K562 (cell line): Measurements from ENCODE around the gene ZBTB22. TPM values are rescaled to one million over a fixed set of nuclear protein-coding genes. Genes with fewer than 3 reads are reported as not detected.

Source experiments
- ATAC-seq: fragments of 200-7000 bp; cut with Tn5 transposase; 3 replicates; pipeline ENCODE4 v1.9.1; 2020; ENCODE audit warnings: moderate library complexity
- BruUV-seq: library from RNA; stranded (reverse); fragments of 400-500 nt; replicated peaks from 2 replicates; lab custom pipeline; 2021; lab: Mats Ljungman, UMichigan
- CTCF ChIA-PET: fragments of 300-600 bp; formaldehyde crosslinking; extraction: SDS; loops from one replicate; lab custom pipeline; 2021; ENCODE audit warnings: low intra/inter-chr PET ratio; lab: Yijun Ruan, JAX
- POLR2A ChIA-PET: fragments of 300-600, 350-650 bp; sonication (Branson Sonifier 250); formaldehyde crosslinking; extraction: SDS; loops from one replicate; lab custom pipeline; 2021; ENCODE audit warnings: antibody characterized with exemption, inconsistent platforms; lab: Yijun Ruan, JAX
- DNase-seq, 4 experiments: peaks; one replicate each; pipeline versions ENCODE4 v3.0.0 to v3.0.0-alpha.2; 2011 to 2018; ENCODE audit warnings: low spot score in 3 of 4, mixed read lengths in 3 of 4; ENCODE audit errors: extremely low read depth in 1 of 4
- FAIRE-seq: peaks from 2 replicates; lab custom pipeline; 2011; peaks lifted over from hg19 to GRCh38; lab: Jason Lieb, UNC
- H2AFZ ChIP-seq: 2 replicates; pipeline ENCODE4 v1.6.0; 2011; ENCODE audit warnings: low read depth, low read length, control low read depth, inconsistent platforms
- H3K27ac ChIP-seq: fragments of 200-600 bp; 3 replicates; pipeline ENCODE4 v1.8.0; 2011; ENCODE audit warnings: low read depth, mild to moderate bottlenecking, control low read depth, inconsistent platforms, low read length, moderate library complexity, mixed read lengths; ENCODE audit errors: extremely low read depth
- H3K27me3 ChIP-seq, 2 experiments: fragments of 300-600 bp in 1 of 2; 2 replicates in 1 of 2; 3 replicates in 1 of 2; pipeline versions ENCODE4 v1.6.0 to v1.8.0; 2011; ENCODE audit warnings: inconsistent platforms in 2 of 2, low read length in 2 of 2, mild to moderate bottlenecking in 1 of 2, mixed read lengths in 1 of 2, moderate library complexity in 1 of 2; ENCODE audit not compliant: control insufficient read depth in 2 of 2, insufficient read depth in 2 of 2
- H3K36me3 ChIP-seq: fragments of 300-600 bp; 3 replicates; pipeline ENCODE4 v1.8.0; 2011; ENCODE audit warnings: mild to moderate bottlenecking, low read length, inconsistent platforms; ENCODE audit not compliant: control insufficient read depth, insufficient read depth
- H3K4me1 ChIP-seq, 2 experiments: fragments of 200-600 bp in 1 of 2; replicated peaks in 1 of 2; 2 replicates in 1 of 2; 3 replicates in 1 of 2; pipeline versions ENCODE4 v1.5.1 to v1.8.0; 2011; ENCODE audit warnings: inconsistent platforms in 2 of 2, low read length in 2 of 2, mild to moderate bottlenecking in 1 of 2, mixed read lengths in 1 of 2, moderate library complexity in 1 of 2; ENCODE audit not compliant: control insufficient read depth in 2 of 2, insufficient read depth in 2 of 2
- H3K4me2 ChIP-seq: 2 replicates; pipeline ENCODE4 v1.6.1; 2011; ENCODE audit warnings: low read length, control low read depth, inconsistent platforms, mixed read lengths; ENCODE audit not compliant: insufficient read depth
- H3K4me3 ChIP-seq: fragments of 200-600 bp; sonication (generic), shearing (Covaris generic); 2 replicates; pipeline ENCODE4 v1.5.1; 2016; ENCODE audit warnings: control low read depth, inconsistent platforms
- H3K79me2 ChIP-seq: fragments of 200-600 bp; 3 replicates; pipeline ENCODE4 v1.8.0; 2011; ENCODE audit warnings: low read length, inconsistent platforms; ENCODE audit not compliant: control insufficient read depth, insufficient read depth
- H3K9ac ChIP-seq, 2 experiments: 2 replicates each; pipeline versions ENCODE4 v1.6.0 to v1.6.1; 2011; ENCODE audit warnings: low read depth in 2 of 2, low read length in 2 of 2, control low read depth in 1 of 2, inconsistent platforms in 1 of 2, mild to moderate bottlenecking in 1 of 2, mixed read lengths in 1 of 2; ENCODE audit not compliant: insufficient read depth in 1 of 2
- H3K9me1 ChIP-seq: one replicate; pipeline ENCODE4 v1.6.0; 2011; ENCODE audit warnings: inconsistent platforms, mild to moderate bottlenecking, low read length, moderate library complexity; ENCODE audit not compliant: control insufficient read depth, insufficient read depth
- H3K9me3 ChIP-seq: replicated peaks from 2 replicates; pipeline ENCODE4 v1.5.1; 2011; ENCODE audit warnings: low read depth, low read length, inconsistent platforms; ENCODE audit not compliant: control insufficient read depth, insufficient read depth
- H4K20me1 ChIP-seq: replicated peaks from 2 replicates; pipeline ENCODE4 v1.6.1; 2011; ENCODE audit warnings: low read length, inconsistent platforms, mixed read lengths; ENCODE audit not compliant: control insufficient read depth, insufficient read depth
- CBX5 ChIP-seq: IDR thresholded peaks from 2 replicates; pipeline ENCODE4 v1.6.1; 2014; ENCODE audit warnings: low read depth, borderline replicate concordance
- EZH2 ChIP-seq: IDR thresholded peaks from 2 replicates; pipeline ENCODE4 v1.6.1; 2012; ENCODE audit warnings: low read depth, mild to moderate bottlenecking, inconsistent platforms, low read length, borderline replicate concordance
- ILF3 ChIP-seq: fragments of 450-650 bp; IDR thresholded peaks from 2 replicates; pipeline ENCODE4 v1.6.1; 2018; ENCODE audit warnings: antibody characterized with exemption, mild to moderate bottlenecking, moderate library complexity, borderline replicate concordance
- KLF1 ChIP-seq: fragments of 450-650 bp; IDR thresholded peaks from 2 replicates; pipeline ENCODE4 v1.6.1; 2016; ENCODE audit warnings: missing genetic modification characterization, missing compliant biosample characterization
- NR3C1 ChIP-seq: sonication (generic); formaldehyde crosslinking; IDR thresholded peaks from 2 replicates; pipeline ENCODE4 v1.8.1; 2022; ENCODE audit warnings: missing genetic modification reagents
- PCBP1 ChIP-seq: fragments of 200-400 bp; formaldehyde crosslinking; IDR thresholded peaks from 2 replicates; pipeline ENCODE4 v1.6.1; 2018; ENCODE audit warnings: mild to moderate bottlenecking, low read depth, low read length; ENCODE audit not compliant: poor library complexity, severe bottlenecking
- PHF20 ChIP-seq: fragments of 450-650 bp; IDR thresholded peaks from 2 replicates; pipeline ENCODE4 v1.6.1; 2018; ENCODE audit not compliant: partially characterized antibody
- ZBED1 ChIP-seq: IDR thresholded peaks from 2 replicates; pipeline ENCODE4 v1.6.1; 2014
- ZBTB1 ChIP-seq: sonication (generic); formaldehyde crosslinking; IDR thresholded peaks from 2 replicates; pipeline ENCODE4 v1.8.1; 2023; ENCODE audit warnings: missing genetic modification reagents, low read depth, mild to moderate bottlenecking, borderline replicate concordance
- ZNF311 ChIP-seq: fragments of 250-450 bp; sonication (Bioruptor Pico); IDR thresholded peaks from 2 replicates; pipeline ENCODE4 v1.4.0; 2020; ENCODE audit warnings: mild to moderate bottlenecking, moderate library complexity
- ZNF431 ChIP-seq: sonication (generic); formaldehyde crosslinking; IDR thresholded peaks from 2 replicates; pipeline ENCODE4 v1.8.0; 2022; ENCODE audit warnings: mild to moderate bottlenecking, missing genetic modification reagents
- ZNF77 ChIP-seq: fragments of 250-450 bp; sonication (Bioruptor Pico); IDR thresholded peaks from 2 replicates; pipeline ENCODE4 v1.5.0; 2020
- WGBS: fragments of 100-300 bp; shearing (Covaris generic); methylation state at CpG from one replicate; pipeline ENCODE4 v1.1.6; 2016; ENCODE audit warnings: low coverage, mixed read lengths; ENCODE audit not compliant: insufficient coverage; ENCODE audit errors: missing lambda C conversion rate; 5-methylcytosine and 5-hydroxymethylcytosine counted together
- in situ Hi-C: fragments of 300-500 bp; cut with MboI; formaldehyde crosslinking; loops from 4 replicates; pipeline ENCODE4 v1.15.0; 2018; ENCODE audit warnings: inconsistent platforms, mixed read lengths
- intact Hi-C: fragments of 100-400 bp; cut with micrococcal nuclease; formaldehyde crosslinking; loops from 2 replicates; pipeline ENCODE4 v1.14.2; 2022
- polyA plus RNA-seq, 8 experiments: library from polyadenylated mRNA; depleted of rRNA in 4 of 8; stranded (reverse) in 5 of 8; unstranded in 3 of 8; fragments of >200 nt; fragmentation: Nextera tagmentation in 2 of 8; fragmentation: Illumina TruSeq in 1 of 8; extraction: Ambion mirVana in 2 of 8; extraction: Trizol in 1 of 8; gene quantifications; 2 replicates each; pipeline versions ENCODE4 v1.2.1 to v1.2.3, GENCODE V29; 2011 to 2014; ENCODE audit warnings: inconsistent platforms in 1 of 8, missing spikeins in 1 of 8
- total RNA-seq, 7 experiments: library from RNA; depleted of rRNA in 6 of 7; stranded (reverse); fragments of >200 nt in 6 of 7; fragmentation: Illumina TruSeq in 2 of 7; extraction: Trizol in 2 of 7; gene quantifications; 2 replicates each; pipeline versions ENCODE4 v1.2.1 to v1.2.3, GENCODE V29; 2011 to 2021; ENCODE audit warnings: low replicate concordance in 1 of 7
- TF ChIP-seq, protein P1 (sequence below): fragments of 250-450 bp; sonication (Bioruptor Pico); IDR thresholded peaks from 2 replicates; pipeline ENCODE4 v1.5.0; 2021
- TF ChIP-seq, protein P2 (sequence below): fragments of 450-650 bp; formaldehyde crosslinking; IDR thresholded peaks from 2 replicates; pipeline ENCODE4 v1.4.0; 2022; ENCODE audit warnings: mild to moderate bottlenecking, moderate library complexity
- TF ChIP-seq, protein P3 (sequence below): fragments of 450-650 bp; formaldehyde crosslinking; IDR thresholded peaks from 2 replicates; pipeline ENCODE4 v1.4.0; 2020; ENCODE audit warnings: mild to moderate bottlenecking, mixed read lengths
- TF ChIP-seq, protein P4 (sequence below): fragments of 250-450 bp; sonication (Bioruptor Pico); IDR thresholded peaks from 2 replicates; pipeline ENCODE4 v1.6.1; 2021; ENCODE audit warnings: mild to moderate bottlenecking
- TF ChIP-seq, protein P5 (sequence below): fragments of 250-450 bp; sonication (Bioruptor Pico); IDR thresholded peaks from 2 replicates; pipeline ENCODE4 v1.8.0; 2022; ENCODE audit warnings: inconsistent platforms
- TF ChIP-seq, protein P6 (sequence below): sonication (generic); formaldehyde crosslinking; IDR thresholded peaks from 2 replicates; pipeline ENCODE4 v1.8.0; 2022; ENCODE audit warnings: missing genetic modification reagents, mild to moderate bottlenecking, borderline replicate concordance

ZBTB22 gene
- total and polyA plus RNA-seq, 9 of the 15 experiments (the other 6 are each of a cell fraction or from before 2014, with no cell fraction given): 0.21 to 11.9 (median 7.1) TPM

DNA sequence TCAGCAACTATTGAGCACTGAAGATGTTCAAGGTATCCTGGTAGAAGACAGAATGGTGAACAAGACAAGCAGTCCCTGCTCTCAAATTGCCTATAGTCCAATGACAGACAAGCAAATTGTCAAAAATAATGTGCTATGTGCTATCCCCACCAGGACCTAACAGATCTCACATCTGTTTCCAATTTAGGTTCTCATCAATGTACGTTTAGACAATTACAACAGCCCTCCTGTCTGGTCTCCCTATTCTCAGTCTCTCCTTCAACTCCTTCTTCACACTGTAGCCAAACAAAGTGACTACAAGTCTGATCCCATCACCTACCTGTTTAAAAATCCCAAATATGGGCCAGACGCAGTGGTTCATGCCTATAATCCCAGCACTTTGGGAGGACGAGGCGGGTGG lies 11.2 kb downstream of the ZBTB22 start:
- no peak overlapping the region for H2AFZ ChIP-seq
- POLR2A ChIA-PET: interaction anchor here (1.1 kb wide), 1 partner anchor 9 kb away, joined by 3 read pairs; no protein-coding TSS in a partner anchor
- TF ChIP-seq, protein P1, sequence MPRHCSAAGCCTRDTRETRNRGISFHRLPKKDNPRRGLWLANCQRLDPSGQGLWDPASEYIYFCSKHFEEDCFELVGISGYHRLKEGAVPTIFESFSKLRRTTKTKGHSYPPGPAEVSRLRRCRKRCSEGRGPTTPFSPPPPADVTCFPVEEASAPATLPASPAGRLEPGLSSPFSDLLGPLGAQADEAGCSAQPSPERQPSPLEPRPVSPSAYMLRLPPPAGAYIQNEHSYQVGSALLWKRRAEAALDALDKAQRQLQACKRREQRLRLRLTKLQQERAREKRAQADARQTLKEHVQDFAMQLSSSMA (CRISPR knock-in tag): no peak
- TF ChIP-seq ZBTB1 (CRISPR knock-in tag): no peak
- no peak for TF ChIP-seq ILF3
- TF ChIP-seq PCBP1: no peak
- TF ChIP-seq ZNF77 (CRISPR knock-in tag): no peak
- TF ChIP-seq, protein P2, sequence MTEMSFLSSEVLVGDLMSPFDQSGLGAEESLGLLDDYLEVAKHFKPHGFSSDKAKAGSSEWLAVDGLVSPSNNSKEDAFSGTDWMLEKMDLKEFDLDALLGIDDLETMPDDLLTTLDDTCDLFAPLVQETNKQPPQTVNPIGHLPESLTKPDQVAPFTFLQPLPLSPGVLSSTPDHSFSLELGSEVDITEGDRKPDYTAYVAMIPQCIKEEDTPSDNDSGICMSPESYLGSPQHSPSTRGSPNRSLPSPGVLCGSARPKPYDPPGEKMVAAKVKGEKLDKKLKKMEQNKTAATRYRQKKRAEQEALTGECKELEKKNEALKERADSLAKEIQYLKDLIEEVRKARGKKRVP (CRISPR knock-in tag): no peak
- TF ChIP-seq, protein P3, sequence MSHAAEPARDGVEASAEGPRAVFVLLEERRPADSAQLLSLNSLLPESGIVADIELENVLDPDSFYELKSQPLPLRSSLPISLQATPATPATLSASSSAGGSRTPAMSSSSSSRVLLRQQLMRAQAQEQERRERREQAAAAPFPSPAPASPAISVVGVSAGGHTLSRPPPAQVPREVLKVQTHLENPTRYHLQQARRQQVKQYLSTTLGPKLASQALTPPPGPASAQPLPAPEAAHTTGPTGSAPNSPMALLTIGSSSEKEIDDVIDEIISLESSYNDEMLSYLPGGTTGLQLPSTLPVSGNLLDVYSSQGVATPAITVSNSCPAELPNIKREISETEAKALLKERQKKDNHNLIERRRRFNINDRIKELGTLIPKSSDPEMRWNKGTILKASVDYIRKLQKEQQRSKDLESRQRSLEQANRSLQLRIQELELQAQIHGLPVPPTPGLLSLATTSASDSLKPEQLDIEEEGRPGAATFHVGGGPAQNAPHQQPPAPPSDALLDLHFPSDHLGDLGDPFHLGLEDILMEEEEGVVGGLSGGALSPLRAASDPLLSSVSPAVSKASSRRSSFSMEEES (CRISPR knock-in tag): no peak
- TF ChIP-seq ZNF311 (CRISPR knock-in tag): no peak
- TF ChIP-seq, protein P4, sequence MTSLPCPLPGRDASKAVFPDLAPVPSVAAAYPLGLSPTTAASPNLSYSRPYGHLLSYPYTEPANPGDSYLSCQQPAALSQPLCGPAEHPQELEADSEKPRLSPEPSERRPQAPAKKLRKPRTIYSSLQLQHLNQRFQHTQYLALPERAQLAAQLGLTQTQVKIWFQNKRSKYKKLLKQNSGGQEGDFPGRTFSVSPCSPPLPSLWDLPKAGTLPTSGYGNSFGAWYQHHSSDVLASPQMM (CRISPR knock-in tag): no peak
- TF ChIP-seq, protein P5, sequence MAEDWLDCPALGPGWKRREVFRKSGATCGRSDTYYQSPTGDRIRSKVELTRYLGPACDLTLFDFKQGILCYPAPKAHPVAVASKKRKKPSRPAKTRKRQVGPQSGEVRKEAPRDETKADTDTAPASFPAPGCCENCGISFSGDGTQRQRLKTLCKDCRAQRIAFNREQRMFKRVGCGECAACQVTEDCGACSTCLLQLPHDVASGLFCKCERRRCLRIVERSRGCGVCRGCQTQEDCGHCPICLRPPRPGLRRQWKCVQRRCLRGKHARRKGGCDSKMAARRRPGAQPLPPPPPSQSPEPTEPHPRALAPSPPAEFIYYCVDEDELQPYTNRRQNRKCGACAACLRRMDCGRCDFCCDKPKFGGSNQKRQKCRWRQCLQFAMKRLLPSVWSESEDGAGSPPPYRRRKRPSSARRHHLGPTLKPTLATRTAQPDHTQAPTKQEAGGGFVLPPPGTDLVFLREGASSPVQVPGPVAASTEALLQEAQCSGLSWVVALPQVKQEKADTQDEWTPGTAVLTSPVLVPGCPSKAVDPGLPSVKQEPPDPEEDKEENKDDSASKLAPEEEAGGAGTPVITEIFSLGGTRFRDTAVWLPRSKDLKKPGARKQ: no peak
- TF ChIP-seq NR3C1 (CRISPR knock-in tag): no peak
- TF ChIP-seq ZNF431 (CRISPR knock-in tag): no peak
- no peak for TF ChIP-seq PHF20
- no peak for TF ChIP-seq ZBED1
- TF ChIP-seq CBX5: no peak
- no peak for TF ChIP-seq KLF1
- TF ChIP-seq, protein P6, sequence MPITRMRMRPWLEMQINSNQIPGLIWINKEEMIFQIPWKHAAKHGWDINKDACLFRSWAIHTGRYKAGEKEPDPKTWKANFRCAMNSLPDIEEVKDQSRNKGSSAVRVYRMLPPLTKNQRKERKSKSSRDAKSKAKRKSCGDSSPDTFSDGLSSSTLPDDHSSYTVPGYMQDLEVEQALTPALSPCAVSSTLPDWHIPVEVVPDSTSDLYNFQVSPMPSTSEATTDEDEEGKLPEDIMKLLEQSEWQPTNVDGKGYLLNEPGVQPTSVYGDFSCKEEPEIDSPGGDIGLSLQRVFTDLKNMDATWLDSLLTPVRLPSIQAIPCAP (CRISPR knock-in tag): no peak
- TF ChIP-seq EZH2: no peak
- TF ChIP-seq, all 486 proteins: peak for 0
- H3K79me2 ChIP-seq: peaks cover 17% of the 10 kb centered on the region
- WGBS: 84% methylated on average over 4 of the region's 4 CpGs
- H3K4me3 ChIP-seq: no peak overlapping the region
- no peak overlapping the region for H3K9ac ChIP-seq
- H4K20me1 ChIP-seq: peaks cover 8% of the 10 kb centered on the region; the same call in 1 of the 2 replicates
- FAIRE-seq (no peak), ATAC-seq (no peak), DNase-seq (no peak)
- in situ Hi-C loops: no loop called here
- H3K27me3 ChIP-seq: no peaks in the 10 kb centered on the region
- H3K27ac ChIP-seq: no peak overlapping the region
- H3K4me1 ChIP-seq: peaks cover 0 to 12% of the 10 kb centered on the region in 2 experiments; a peak in 3 of 5 replicates
- peaks cover 64% of the 10 kb centered on the region for H3K36me3 ChIP-seq
- intact Hi-C loops: no loop called here
- H3K9me1 ChIP-seq: no peaks in the 10 kb centered on the region
- no peaks in the 10 kb centered on the region for H3K9me3 ChIP-seq
- CTCF ChIA-PET: no interaction called here
- H3K4me2 ChIP-seq: no peak overlapping the region
- no TSS peak for BruUV-seq
